ENCODE data around the gene POLR2J2.
"Not testable (repeated sequence)": the region's sequence is repeated elsewhere in the genome, so short reads cannot be mapped to it uniquely, and the experiment has no call there.

The POLR2J2 gene

DNA sequence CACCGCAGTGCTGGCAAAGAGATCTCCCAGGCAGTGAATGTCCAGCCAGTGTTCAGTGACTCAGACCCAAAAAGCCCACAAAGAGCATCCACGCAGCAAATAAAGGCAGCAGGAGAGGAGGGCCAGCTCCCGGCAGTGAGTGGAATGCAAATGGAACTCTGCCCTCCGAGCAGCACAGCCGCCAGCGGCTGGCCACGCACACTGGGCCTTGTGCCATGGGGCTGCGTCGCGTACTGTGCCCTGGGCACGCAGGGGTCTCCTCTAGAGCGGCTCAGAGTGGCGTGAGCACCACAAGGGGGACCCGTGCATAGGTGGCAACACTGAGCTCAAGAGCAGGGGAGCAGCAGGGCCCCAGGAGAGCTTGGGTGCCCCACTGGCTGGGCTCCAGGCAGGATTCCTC is 3.9 kb downstream of the POLR2J2 start:
- not testable (repeated sequence) for DNase-seq

DNA sequence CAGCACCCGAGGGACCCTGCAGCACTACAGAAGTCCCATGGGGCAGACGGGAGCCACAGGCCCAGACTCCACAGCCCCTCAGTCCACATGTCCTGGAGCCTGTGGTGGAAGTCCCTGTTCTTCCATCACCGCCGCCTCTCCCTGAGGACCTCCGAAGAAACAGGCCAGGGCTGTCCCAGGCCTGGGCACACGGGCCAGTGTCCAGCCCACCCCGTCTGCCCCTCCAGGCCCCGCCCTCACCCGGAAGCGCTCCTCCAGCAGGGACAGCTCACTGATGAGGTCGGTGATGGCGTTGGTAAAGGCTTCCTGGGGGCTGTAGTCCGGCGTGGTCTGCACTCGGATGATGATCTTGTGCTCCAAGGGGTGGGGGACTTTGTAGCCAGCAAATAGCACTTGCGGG is 4.6 kb downstream of the POLR2J2 start:
- DNase-seq = not testable (repeated sequence)

DNA sequence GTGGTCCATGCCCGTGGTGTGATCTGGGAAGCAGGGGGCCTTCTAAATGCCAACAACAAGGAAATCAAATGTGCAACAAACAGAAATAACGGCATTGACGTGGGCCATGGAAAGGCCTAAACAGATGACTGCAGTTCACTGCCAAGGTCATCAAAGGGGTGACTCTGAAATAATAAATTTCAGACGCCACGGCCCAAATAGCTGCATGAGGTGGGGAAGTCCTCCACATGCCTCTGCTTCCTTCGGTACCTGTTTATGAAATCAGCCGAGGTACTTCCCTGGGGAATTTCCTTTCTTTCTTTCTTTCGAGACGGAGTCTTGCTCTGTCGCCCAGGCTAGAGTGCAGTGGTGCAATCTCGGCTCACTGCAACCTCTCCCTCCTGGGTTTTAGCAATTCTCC is 6.7 kb downstream of the POLR2J2 start:
- not testable (repeated sequence) for DNase-seq

DNA sequence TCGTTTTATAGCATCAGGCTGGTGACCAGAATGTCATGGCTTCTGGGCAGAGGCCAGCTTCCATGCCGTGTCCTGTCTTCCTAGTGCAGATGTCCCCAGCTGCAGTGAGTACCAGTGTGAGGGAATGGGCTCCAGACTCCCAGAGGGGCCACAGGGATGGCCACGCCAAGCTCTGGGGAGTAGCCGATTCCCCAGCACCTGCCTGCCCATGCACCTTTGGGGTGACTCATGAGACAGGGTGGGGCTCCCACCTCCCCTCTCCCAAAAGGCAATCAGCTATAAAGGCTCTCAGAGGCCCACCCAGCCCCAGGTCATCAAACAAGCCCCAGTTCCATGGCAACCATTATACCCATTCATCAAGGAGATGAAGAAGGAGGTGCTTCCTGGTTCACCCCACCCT is 21.5 kb downstream of the POLR2J2 start, which contains the start of gene SPDYE2B:
Gene SPDYE2B, plus strand, starts transcription at position 396 of the 400 bp plus-strand sequence. CDS start 2,030 bp downstream, outside the sequence.
- not testable (repeated sequence) for DNase-seq

DNA sequence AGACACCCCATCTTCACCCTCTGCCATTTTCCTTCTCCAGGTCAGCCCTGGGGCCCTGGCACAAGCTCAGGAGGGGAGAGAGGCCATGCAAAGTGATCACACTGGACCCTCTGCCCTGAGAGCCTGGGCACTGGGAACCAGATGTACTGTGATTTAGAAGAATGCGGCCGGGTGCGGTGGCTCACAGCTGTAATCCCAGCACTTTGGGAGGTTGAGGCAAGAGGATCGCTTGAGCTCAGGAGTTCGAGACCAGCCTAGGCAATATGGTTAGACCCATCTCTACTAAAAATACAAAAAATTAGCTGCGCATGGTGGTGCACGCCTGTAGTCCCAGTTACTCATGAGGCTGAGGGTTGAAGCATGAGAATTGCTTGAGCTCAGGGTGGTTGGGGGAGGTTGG is 23.6 kb downstream of the POLR2J2 start:
- DNase-seq = not testable (repeated sequence)

DNA sequence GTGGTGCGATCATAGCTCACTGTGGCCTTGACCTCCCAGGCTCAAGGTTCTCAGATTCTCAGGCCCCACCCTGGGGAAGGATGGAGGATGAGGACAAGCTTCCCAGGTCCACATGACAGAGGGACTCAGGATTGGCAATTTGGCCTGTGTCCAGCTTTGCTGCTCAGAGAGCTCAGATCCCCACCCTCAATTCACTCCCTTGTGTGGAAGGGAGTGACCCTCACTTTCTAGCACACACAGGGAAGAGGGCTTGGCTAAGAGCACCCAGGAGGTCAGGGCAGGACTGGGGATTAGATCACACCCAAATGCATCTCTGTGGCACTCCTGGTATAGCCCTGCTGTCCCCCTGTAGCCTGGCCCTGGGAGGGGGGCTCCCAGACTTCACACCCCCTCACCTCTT is 28.1 kb downstream of the POLR2J2 start:
- DNase-seq = not testable (repeated sequence)

DNA sequence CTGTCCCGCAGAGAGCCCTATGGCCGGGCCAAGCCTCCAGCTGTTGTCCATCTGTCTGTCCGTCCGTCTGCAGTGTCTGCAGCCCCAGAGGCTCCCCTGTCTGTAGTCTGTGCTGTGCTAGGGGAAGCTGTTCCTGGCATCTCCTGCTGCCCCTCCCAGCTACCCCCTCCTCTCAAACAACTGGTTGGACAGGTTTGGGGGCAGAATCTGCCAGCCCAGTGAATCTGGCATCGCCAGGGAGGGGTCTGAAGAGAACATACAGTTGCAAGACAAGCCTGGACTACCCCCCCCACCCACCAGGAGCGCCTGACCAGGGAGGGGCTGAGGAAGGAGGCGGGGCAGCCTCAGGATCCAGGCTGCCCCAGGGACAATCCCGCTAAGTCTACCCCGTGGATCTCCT is 28.8 kb downstream of the POLR2J2 start, which contains the start of gene UPK3BL1:
Gene UPK3BL1, minus strand, starts transcription at position 101 of the 400 bp plus-strand sequence. Its CDS starts 50 bp downstream, at position 51.
- not testable (repeated sequence) for DNase-seq

DNA sequence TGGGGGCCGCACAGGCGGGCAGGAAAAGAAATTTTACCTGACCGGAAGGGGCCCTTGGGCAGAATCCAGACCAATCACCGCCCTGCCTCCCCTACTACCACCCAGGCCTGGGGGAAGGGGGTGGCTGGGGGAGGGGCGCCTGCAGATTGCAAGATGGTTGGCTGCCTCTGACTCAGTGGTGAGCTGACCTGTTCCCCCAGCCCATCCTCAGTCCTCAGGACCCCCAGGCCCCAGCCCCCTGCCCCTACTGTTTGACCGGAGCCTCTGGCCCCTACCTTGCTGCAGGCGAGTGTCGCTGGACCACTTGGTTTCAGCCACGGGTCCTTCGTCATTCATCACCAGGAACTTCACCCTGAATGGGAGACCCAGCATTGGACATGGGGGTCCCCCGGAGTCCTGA is 32.6 kb downstream of the POLR2J2 start:
- DNase-seq = not testable (repeated sequence)

DNA sequence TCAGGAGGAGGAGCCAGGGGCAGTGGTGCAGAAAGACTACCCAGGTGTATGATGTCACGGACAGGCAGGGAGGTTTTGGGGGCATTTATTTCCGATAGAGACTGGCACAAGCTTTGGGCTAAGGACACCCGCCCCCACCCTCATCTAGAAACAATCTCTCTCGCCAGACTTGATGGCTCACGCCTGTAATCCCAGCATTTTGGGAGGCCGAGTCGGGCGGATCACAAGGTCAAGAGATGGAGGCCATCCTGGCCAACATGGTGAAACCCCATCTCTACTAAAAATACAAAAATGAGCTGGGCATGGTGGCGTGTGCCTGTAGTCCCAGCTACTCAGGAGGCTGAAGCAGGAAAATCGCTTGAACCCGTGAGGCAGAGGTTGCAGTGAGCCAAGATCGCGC is 34.5 kb downstream of the POLR2J2 start:
- not testable (repeated sequence) for DNase-seq

DNA sequence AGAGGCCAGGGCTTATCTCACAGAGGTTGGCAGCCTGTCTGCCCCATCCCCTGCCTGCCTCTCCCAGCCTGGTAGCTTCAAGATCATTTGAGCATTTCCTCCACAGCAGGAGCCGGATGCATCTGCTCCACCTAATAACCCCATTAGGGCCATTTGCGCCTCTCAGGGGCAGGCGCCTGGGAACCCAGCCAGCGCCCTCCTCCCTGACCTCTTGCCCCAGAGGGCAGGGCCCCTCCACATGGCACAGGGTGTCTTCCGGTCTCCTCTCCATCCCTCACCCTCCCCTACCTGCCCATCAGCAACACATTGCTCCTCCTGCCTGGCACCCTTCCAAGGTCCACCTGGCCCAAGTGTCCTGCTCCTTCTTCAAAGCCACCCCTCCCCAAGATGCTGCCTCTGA is 36.1 kb downstream of the POLR2J2 start:
- not testable (repeated sequence) for DNase-seq

DNA sequence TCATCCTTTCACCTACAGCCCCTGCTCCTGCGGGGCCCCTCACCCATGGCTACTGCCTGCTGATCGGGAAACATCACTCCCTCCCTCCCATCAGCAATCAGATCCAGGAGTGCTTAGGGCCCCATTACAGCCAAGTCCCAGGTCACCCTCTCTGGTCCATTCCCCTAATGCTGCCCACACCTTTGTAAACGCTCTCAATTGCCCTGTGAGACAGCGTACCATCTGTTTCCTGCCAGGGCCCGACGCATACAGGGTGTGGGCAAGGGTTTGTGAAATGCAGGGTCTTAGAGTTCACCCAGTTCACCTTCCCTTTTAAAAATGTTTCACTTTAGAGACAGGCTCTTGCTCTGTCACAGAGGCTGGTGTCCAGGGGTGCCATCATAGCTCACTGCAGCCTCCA is 37.2 kb downstream of the POLR2J2 start:
- DNase-seq = not testable (repeated sequence)

DNA sequence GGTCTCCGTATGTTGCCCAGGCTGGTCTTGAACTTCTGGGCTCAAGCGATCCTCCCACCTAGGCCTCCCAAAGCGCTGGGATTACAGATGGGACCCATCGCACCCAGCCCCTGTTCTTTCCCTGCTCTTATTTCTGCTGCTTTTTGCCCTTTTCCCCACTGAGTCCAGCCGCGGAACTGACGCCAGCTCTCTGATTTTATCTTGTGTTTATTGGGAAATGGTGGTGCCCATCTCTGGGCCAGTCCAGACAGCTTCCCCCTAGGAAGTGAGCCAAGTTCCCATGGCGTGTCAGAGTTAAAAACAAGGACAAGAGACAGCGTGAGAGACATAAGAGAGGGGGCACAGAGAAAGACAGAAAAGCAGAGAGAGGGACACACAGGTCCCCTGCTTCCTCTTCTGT is 40.8 kb downstream of the POLR2J2 start:
- DNase-seq = not testable (repeated sequence)

DNA sequence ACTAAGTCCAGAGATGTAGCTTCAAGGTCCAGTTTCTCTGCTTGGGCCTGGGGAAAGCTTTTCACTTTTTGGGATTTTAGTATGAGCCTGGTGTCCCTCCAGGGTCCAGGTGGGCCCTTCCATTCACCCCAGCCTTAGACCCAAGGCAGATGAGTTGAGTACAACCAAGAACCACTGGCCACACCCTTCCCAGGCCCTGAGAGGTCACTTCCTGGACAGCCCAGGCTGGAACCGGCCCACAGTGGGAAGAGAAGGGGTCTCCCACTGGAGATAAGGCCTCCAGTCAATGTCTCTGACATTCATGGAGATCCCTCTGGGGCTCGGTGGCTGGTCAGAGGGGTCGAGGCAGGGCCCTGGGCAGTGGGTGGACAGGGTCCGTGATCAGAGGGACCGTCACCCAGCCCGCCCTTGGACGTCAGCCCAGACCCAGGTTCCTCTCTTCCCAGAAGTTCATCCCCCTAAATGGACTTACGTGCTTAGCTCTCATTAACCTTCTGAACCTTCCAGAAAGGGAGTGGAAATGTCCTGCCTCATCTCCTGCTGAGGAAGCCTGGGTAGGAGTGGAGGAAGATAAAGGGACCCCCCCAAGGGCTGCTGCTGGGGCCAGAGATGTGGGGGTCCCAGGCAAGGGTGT is 44.1 kb downstream of the POLR2J2 start:
- DNase-seq = not testable (repeated sequence)

DNA sequence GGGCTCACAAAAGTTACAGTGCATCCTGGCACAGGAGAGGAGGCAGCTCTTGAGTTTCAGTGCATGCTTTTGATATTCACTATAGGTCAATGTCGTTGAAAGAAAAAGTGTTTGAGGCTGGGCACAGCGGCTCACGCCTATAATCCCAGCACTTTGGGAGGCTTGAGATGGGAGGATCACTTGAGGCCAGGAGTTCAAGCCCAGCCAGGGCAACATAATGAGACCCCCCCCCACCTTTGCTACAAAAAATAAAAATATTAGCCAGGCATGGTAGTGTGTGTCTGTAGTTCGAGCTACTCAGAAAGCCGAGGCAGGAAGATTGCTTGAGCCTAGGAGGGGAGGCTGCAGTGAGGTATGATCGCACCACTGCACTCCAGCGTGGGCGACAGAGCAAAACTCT is 53.3 kb downstream of the POLR2J2 start:
- DNase-seq = not testable (repeated sequence)

DNA sequence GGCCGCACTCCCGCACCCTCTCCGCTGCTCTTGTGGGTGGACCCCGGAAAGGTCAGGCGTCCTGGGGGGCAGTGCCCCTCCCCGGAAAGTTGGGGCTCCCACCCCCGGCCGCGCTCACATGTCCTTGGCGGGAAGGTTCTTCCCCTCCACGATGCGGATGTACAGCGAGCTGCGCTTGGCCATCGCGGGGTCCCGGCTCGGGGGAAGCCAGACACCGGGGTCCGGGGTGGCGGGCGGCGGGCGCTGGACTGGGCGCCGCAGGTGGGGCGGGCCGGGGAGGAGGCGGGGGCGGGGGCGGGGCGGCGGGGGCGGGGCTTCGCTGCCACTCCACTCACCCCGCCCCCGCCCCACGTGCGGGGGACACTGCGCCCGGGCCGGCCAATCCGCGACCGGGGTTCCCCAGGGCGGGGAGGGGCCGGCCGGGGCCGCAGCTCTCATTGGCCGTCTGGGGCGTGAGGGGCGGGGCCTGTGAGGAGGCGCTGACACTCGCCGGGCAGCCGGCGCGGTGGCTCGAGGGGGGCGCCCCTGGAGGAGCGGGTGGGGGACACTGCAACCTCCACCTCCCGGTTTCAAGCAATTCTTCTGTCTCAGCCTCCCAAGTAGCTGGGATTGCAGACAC is 54.8 kb downstream of the POLR2J2 start, which contains the start of gene RASA4:
Gene RASA4, minus strand, starts transcription at position 250 of the 619 bp plus-strand sequence. Its CDS starts 67 bp downstream, at position 183.
- not testable (repeated sequence) for DNase-seq
